NCI-H82 treated with DMSO at 0.1 percent for 48 hours (cell line): Measurements from ENCODE around the gene ANKRD62.

Source experiments
- DNase-seq: peaks from one replicate; lab custom pipeline; 2025; ENCODE audit not compliant: unreplicated experiment; lab: John Stamatoyannopoulos, UW

Gene ANKRD62

GRCh38 chr18:12165038-12165768, 71.6 kb downstream of the ANKRD62 start:
- DNase-seq = no peak
